GM10266 (cell line): Measurements from ENCODE around the gene TMEM260.

Experiments
- DNase-seq: peaks from one replicate; pipeline ENCODE4 v3.0.0; 2012; ENCODE audit errors: extremely low spot score
- CTCF ChIP-seq: IDR thresholded peaks from 2 replicates; pipeline ENCODE4 v1.5.1; 2012; ENCODE audit warnings: mild to moderate bottlenecking, low read depth; ENCODE audit not compliant: control insufficient read depth, insufficient read depth; ENCODE audit errors: missing control alignments

The TMEM260 gene

GRCh38 chr14:56580221-56580711 is 668 bp downstream of the TMEM260 start:
- TF ChIP-seq CTCF = no peak
- DNase-seq = peak; percentile 34

- no peak for TF ChIP-seq CTCF
- DNase-seq = peak; percentile 19
These were observed 1.6 kb downstream of the TMEM260 start for GRCh38 chr14:56581041-56581727.

- no peak for TF ChIP-seq CTCF
- DNase-seq = no peak
These were observed 6.0 kb downstream of the TMEM260 start for GRCh38 chr14:56585461-56586084.

GRCh38 chr14:56587701-56588100 is 8.1 kb downstream of the TMEM260 start:
- no peak for TF ChIP-seq CTCF
- no peak for DNase-seq

GRCh38 chr14:56590535-56590960 is 10.9 kb downstream of the TMEM260 start:
- DNase-seq = no peak
- no peak for TF ChIP-seq CTCF

GRCh38 chr14:56592746-56593544 is 13.3 kb downstream of the TMEM260 start:
- TF ChIP-seq CTCF = no peak
- DNase-seq = no peak
